GM10266 (cell line): Measurements from ENCODE around the gene PCDHA12.

Experiments
- DNase-seq: peaks from one replicate; pipeline ENCODE4 v3.0.0; 2012; ENCODE audit errors: extremely low spot score
- CTCF ChIP-seq: IDR thresholded peaks from 2 replicates; pipeline ENCODE4 v1.5.1; 2012; ENCODE audit warnings: mild to moderate bottlenecking, low read depth; ENCODE audit not compliant: control insufficient read depth, insufficient read depth; ENCODE audit errors: missing control alignments

The PCDHA12 gene

GRCh38 chr5:140881889-140882590 lies 6.9 kb downstream of the PCDHA12 start, which contains the start of gene PCDHA13:
Gene PCDHA13 (plus strand): TSS chr5:140882124. CDS start chr5:140882269, 145 bp downstream.
- peak; percentile 5 for DNase-seq

DNA sequence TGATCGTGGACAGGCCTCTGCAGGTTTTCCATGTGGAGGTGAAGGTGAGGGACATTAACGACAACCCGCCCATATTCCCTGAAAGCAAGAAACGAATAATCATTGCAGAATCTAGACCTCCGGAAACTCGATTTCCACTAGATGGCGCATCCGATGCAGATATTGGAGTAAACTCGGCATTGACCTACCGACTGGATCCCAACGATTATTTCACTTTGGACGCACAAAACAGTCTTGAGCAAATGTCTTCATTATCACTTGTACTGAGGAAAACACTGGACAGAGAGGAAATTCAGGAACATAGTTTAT lies 7.4 kb downstream of the PCDHA12 start:
- no peak for TF ChIP-seq CTCF
- no peak for DNase-seq

More at GRCh38 chr5:140881889-140882590, 6.9 kb downstream of the PCDHA12 start, which contains the start of gene PCDHA13:
- no peak for TF ChIP-seq CTCF

DNA sequence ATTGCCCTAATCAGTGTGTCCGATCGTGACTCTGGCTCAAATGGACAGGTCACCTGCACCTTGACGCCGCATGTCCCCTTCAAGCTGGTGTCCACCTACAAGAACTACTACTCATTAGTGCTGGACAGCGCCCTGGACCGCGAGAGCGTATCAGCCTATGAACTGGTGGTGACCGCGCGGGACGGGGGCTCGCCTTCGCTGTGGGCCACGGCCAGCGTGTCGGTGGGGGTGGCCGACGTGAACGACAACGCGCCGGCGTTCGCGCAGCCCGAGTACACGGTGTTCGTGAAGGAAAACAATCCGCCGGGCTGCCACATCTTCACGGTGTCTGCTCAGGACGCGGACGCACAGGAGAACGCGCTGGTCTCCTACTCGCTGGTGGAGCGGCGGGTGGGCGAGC lies 8.3 kb downstream of the PCDHA12 start:
- no peak for DNase-seq
- TF ChIP-seq CTCF = no peak

DNA sequence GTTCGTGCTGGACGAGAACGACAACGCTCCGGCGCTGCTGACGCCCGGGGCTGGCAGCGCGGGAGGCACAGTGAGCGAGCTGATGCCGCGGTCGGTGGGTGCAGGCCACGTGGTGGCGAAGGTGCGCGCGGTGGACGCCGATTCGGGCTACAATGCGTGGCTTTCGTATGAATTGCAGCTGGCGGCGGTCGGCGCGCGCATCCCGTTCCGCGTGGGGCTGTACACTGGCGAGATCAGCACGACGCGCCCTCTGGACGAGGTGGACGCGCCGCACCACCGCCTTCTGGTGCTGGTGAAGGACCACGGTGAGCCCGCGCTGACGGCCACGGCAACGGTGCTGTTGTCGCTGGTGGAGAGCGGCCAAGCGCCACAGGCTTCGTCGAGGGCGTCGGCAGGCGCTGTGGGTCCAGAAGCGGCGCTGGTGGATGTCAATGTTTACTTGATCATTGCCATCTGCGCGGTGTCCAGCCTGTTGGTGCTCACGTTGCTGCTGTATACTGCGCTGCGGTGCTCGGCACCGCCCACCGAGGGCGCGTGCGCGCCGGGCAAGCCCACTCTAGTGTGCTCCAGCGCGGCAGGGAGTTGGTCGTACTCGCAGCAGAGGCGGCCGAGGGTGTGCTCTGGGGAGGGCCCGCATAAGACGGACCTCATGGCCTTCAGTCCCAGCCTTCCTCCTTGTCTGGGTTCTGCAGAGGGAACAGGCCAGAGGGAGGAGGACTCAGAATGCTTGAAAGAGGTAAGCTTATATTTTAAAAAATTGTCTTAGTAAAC lies 9.0 kb downstream of the PCDHA12 start:
- no peak for TF ChIP-seq CTCF
- DNase-seq = peak; percentile 15

DNA sequence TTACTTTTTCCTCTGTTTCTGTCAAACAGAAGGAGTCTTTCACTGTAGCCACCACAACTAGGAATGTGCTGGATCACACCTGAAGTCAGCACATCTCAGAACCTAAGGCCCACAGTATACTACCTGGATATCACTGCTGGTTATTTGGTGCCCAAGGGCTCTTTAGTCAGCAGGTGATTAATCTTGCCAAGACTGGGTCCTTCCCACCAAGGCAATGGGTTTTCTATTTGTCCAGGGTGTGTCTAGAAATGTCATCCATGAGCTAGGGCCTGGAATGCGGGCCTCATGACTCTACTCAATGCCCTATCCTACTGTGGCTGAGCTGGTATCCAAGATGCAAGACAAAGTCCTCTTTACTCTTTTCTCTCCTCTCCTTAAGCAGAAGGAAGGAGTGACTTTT lies 41.2 kb downstream of the PCDHA12 start:
- no peak for TF ChIP-seq CTCF
- DNase-seq = no peak

GRCh38 chr5:140923601-140924000 lies 48.5 kb downstream of the PCDHA12 start:
- TF ChIP-seq CTCF = no peak
- DNase-seq = no peak
